Neural cell (in vitro differentiated cells): Measurements from ENCODE around the gene ETV3. TPM values are rescaled to one million over a fixed set of nuclear protein-coding genes. Genes with fewer than 3 reads are reported as not detected.

Experiments
- H2AFZ ChIP-seq: fragments of 200-600, 300-800 bp; sonication (generic), shearing (Covaris generic); 2 replicates; pipeline ENCODE4 v1.6.0; 2014; ENCODE audit warnings: low read depth, mild to moderate bottlenecking, antibody characterized with exemption, low read length, moderate library complexity
- H3F3A ChIP-seq: fragments of 200-600 bp; shearing (Covaris generic); 2 replicates; pipeline ENCODE4 v1.6.1; 2016; ENCODE audit warnings: mild to moderate bottlenecking, moderate library complexity, mixed read lengths, antibody characterized with exemption, low read length; ENCODE audit not compliant: insufficient read depth, poor library complexity, severe bottlenecking
- H3K27ac ChIP-seq: fragments of 200-600, 300-800 bp; sonication (generic), shearing (Covaris generic); 2 replicates; pipeline ENCODE4 v1.5.1; 2014; ENCODE audit warnings: mild to moderate bottlenecking, low read length, moderate library complexity
- H3K27me3 ChIP-seq: fragments of 300-800, 200-600 bp; sonication (generic), shearing (Covaris generic); 2 replicates; pipeline ENCODE4 v1.6.0; 2014; ENCODE audit warnings: mild to moderate bottlenecking, low read depth, low read length, moderate library complexity; ENCODE audit not compliant: insufficient read depth
- H3K36me3 ChIP-seq: fragments of 300-800, 200-600 bp; sonication (generic), shearing (Covaris generic); 2 replicates; pipeline ENCODE4 v1.5.1; 2014; ENCODE audit warnings: mild to moderate bottlenecking, antibody characterized with exemption, low read length, moderate library complexity; ENCODE audit not compliant: insufficient read depth
- H3K4me2 ChIP-seq: fragments of 300-800, 200-600 bp; sonication (generic), shearing (Covaris generic); 2 replicates; pipeline ENCODE4 v1.6.0; 2014; ENCODE audit warnings: mild to moderate bottlenecking, low read length
- H3K4me3 ChIP-seq: fragments of 300-800, 200-600 bp; sonication (generic), shearing (Covaris generic); 2 replicates; pipeline ENCODE4 v1.5.1; 2014; ENCODE audit warnings: mild to moderate bottlenecking, low read length, moderate library complexity
- H3K79me2 ChIP-seq: fragments of 200-600 bp; shearing (Covaris generic); replicated peaks from 2 replicates; pipeline ENCODE4 v1.6.0; 2014; ENCODE audit warnings: mild to moderate bottlenecking, low read length, moderate library complexity; ENCODE audit not compliant: insufficient read depth
- H3K9ac ChIP-seq: fragments of 300-800, 200-600 bp; sonication (generic), shearing (Covaris generic); 2 replicates; pipeline ENCODE4 v1.6.1; 2016; ENCODE audit warnings: mild to moderate bottlenecking, low read length, mixed read lengths
- H3K9me2 ChIP-seq: fragments of 200-600 bp; shearing (Covaris generic); 2 replicates; pipeline ENCODE4 v1.6.1; 2016; ENCODE audit warnings: mild to moderate bottlenecking, low read length, mixed read lengths; ENCODE audit not compliant: insufficient read depth
- H3K9me3 ChIP-seq: fragments of 200-600, 300-800 bp; sonication (generic), shearing (Covaris generic); 2 replicates; pipeline ENCODE4 v1.6.1; 2016; ENCODE audit warnings: mild to moderate bottlenecking, mixed run types, low read length, moderate library complexity, mixed read lengths
- H4K20me1 ChIP-seq: fragments of 200-600 bp; shearing (Covaris generic); 2 replicates; pipeline ENCODE4 v1.6.1; 2016; ENCODE audit warnings: mild to moderate bottlenecking, mixed run types; ENCODE audit not compliant: insufficient read depth
- CTCF ChIP-seq: fragments of 450-650 bp; IDR thresholded peaks from 2 replicates; pipeline ENCODE4 v1.5.1; 2014; ENCODE audit warnings: antibody characterized with exemption, mild to moderate bottlenecking, moderate library complexity; ENCODE audit not compliant: poor library complexity, severe bottlenecking
- EP300 ChIP-seq: fragments of 450-650 bp; conservative IDR thresholded peaks from 2 replicates; pipeline ENCODE4 v1.6.1; 2014; ENCODE audit warnings: antibody characterized with exemption, mild to moderate bottlenecking, moderate library complexity; ENCODE audit not compliant: poor library complexity, severe bottlenecking
- EZH2 ChIP-seq: fragments of 200-600, 300-800 bp; shearing (Covaris generic), sonication (generic); IDR thresholded peaks from 2 replicates; pipeline ENCODE4 v1.6.1; 2014; ENCODE audit warnings: antibody characterized with exemption, low read length, borderline replicate concordance, mild to moderate bottlenecking; ENCODE audit not compliant: insufficient read depth, poor library complexity, severe bottlenecking
- MXI1 ChIP-seq: fragments of 450-650 bp; conservative IDR thresholded peaks from 2 replicates; pipeline ENCODE4 v1.6.1; 2014; ENCODE audit warnings: antibody characterized with exemption, mild to moderate bottlenecking; ENCODE audit not compliant: poor library complexity, severe bottlenecking
- POLR2AphosphoS5 ChIP-seq: IDR thresholded peaks from 2 replicates; pipeline ENCODE4 v1.6.1; 2012
- RAD21 ChIP-seq: fragments of 450-650 bp; conservative IDR thresholded peaks from 2 replicates; pipeline ENCODE4 v1.6.1; 2014; ENCODE audit warnings: antibody characterized with exemption, mild to moderate bottlenecking, moderate library complexity
- REST ChIP-seq: IDR thresholded peaks from 2 replicates; pipeline ENCODE4 v1.6.1; 2012; ENCODE audit warnings: borderline replicate concordance
- SMC3 ChIP-seq: fragments of 450-650 bp; conservative IDR thresholded peaks from 2 replicates; pipeline ENCODE4 v1.6.1; 2014; ENCODE audit warnings: antibody characterized with exemption, mild to moderate bottlenecking, moderate library complexity; ENCODE audit not compliant: poor library complexity
- TAF1 ChIP-seq: IDR thresholded peaks from 2 replicates; pipeline ENCODE4 v1.6.1; 2012; ENCODE audit warnings: low read depth
- polyA plus RNA-seq: library from polyadenylated mRNA; depleted of rRNA; stranded (reverse); fragments of >200 nt; gene quantifications from 2 replicates; pipeline ENCODE4 v1.2.3, GENCODE V29; 2014

ETV3 gene
- polyA plus RNA-seq, 1 donor from 2014 or later = 9.9 TPM

GRCh38 chr1:157095551-157095950, 42.6 kb downstream of the ETV3 start:
- H2AFZ ChIP-seq = no peak overlapping the region
- no peak overlapping the region for H3K27ac ChIP-seq
- H3K4me2 ChIP-seq = no peak overlapping the region
- H3K9me3 ChIP-seq = no peaks in the 10 kb centered on the region
- no peaks in the 10 kb centered on the region for H3K36me3 ChIP-seq
- no peaks in the 10 kb centered on the region for H3K9me2 ChIP-seq
- no peak overlapping the region for H3K9ac ChIP-seq
- no peaks in the 10 kb centered on the region for H3K79me2 ChIP-seq
- no peaks in the 10 kb centered on the region for H3K27me3 ChIP-seq
- H3K4me3 ChIP-seq = no peak overlapping the region
- TF ChIP-seq POLR2AphosphoS5 (no peak), REST (no peak), SMC3 (no peak), EP300 (no peak), TAF1 (no peak), MXI1 (no peak), RAD21 (no peak), CTCF (no peak), EZH2 (no peak)
- no peaks in the 10 kb centered on the region for H3F3A ChIP-seq
- no peaks in the 10 kb centered on the region for H4K20me1 ChIP-seq

GRCh38 chr1:157095091-157095490, 43.1 kb downstream of the ETV3 start:
- Histone ChIP-seq H3K9me3 (no peaks in the 10 kb centered on the region), H3K4me2 (no peak overlapping the region), H3K79me2 (no peaks in the 10 kb centered on the region), H3K27me3 (no peaks in the 10 kb centered on the region), H3F3A (no peaks in the 10 kb centered on the region), H3K9ac (no peak overlapping the region), H2AFZ (no peak overlapping the region), H4K20me1 (no peaks in the 10 kb centered on the region), H3K36me3 (no peaks in the 10 kb centered on the region), H3K27ac (no peak overlapping the region), H3K9me2 (no peaks in the 10 kb centered on the region), H3K4me3 (no peak overlapping the region)
- TF ChIP-seq EZH2 (no peak), SMC3 (no peak), EP300 (no peak), TAF1 (no peak), POLR2AphosphoS5 (no peak), REST (no peak), CTCF (no peak), MXI1 (no peak), RAD21 (no peak)
